ENCODE measurements around the gene HSPA12A. TPM values are rescaled to one million over a fixed set of nuclear protein-coding genes. Genes with fewer than 3 reads are reported as not detected.

HSPA12A gene
- total RNA-seq, 1 donor from 2014 or later = 4.0 TPM

DNA sequence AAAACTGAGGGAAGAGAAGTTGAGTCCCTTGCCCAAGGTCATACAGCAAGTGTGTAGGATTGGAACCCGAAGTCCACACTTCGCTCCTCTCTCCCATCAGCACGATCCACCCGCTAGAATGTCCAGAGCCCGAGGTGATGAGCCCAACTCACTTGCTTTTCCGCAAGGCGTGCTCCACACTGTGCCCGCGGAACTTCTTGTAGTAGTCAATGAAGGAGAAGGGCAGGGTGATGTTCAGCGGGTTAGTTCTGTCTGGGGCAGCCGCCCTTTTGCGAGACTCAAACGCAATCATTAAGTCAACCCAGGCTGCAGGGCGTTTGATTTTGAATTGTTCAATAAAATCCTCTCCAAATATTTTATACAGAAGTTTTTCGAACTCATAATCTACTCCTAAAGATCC lies 63.0 kb downstream of the HSPA12A start:
- H3K27me3 Mint-ChIP-seq (ENCODE audit: unreplicated experiment) = no peaks in the 10 kb centered on the region
- DNase-seq (ENCODE audit: extremely low spot score, unreplicated experiment) = no peak
- TF ChIP-seq CTCF (IDR thresholded peaks at IDR 0.05) = no peak
- no peaks in the 10 kb centered on the region for H3K36me3 Mint-ChIP-seq (ENCODE audit: unreplicated experiment)
- H3K4me3 Mint-ChIP-seq (ENCODE audit: unreplicated experiment) = no peak overlapping the region
- no peaks in the 10 kb centered on the region for H3K9me3 Mint-ChIP-seq (ENCODE audit: unreplicated experiment)
- H3K27ac Mint-ChIP-seq (ENCODE audit: unreplicated experiment) = no peak overlapping the region
- H3K4me1 Mint-ChIP-seq (ENCODE audit: unreplicated experiment) = peaks cover 1% of the 10 kb centered on the region

DNA sequence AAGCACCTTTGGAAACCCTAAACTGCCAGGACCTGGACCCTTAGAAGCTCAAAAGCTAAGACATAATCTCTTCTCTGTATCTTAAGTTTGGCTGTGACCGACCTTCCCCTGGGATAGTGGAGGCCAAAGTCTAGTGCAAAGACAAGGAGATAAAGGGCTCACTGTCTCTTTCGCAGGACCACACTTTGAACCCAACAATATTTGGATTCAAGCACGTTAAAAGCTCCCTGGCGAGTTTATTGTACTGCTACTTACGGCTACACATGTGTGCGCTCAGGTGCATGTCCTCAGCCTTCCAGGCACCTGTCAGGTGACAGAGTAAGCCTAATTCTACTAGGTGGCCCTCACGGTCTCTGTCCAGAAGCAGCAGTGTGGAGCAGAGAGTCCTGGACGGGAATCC lies 65.7 kb downstream of the HSPA12A start:
- Mint-ChIP-seq H3K27ac (ENCODE audit: unreplicated experiment) (no peak overlapping the region), H3K36me3 (ENCODE audit: unreplicated experiment) (no peaks in the 10 kb centered on the region), H3K27me3 (ENCODE audit: unreplicated experiment) (no peaks in the 10 kb centered on the region), H3K9me3 (ENCODE audit: unreplicated experiment) (no peaks in the 10 kb centered on the region), H3K4me1 (ENCODE audit: unreplicated experiment) (no peaks in the 10 kb centered on the region), H3K4me3 (ENCODE audit: unreplicated experiment) (no peak overlapping the region)
- no peak for TF ChIP-seq CTCF (IDR thresholded peaks at IDR 0.05)
- DNase-seq (ENCODE audit: extremely low spot score, unreplicated experiment) = no peak

- Mint-ChIP-seq H3K27me3 (ENCODE audit: unreplicated experiment) (no peaks in the 10 kb centered on the region), H3K4me3 (ENCODE audit: unreplicated experiment) (no peak overlapping the region), H3K36me3 (ENCODE audit: unreplicated experiment) (no peaks in the 10 kb centered on the region), H3K9me3 (ENCODE audit: unreplicated experiment) (no peaks in the 10 kb centered on the region), H3K4me1 (ENCODE audit: unreplicated experiment) (no peaks in the 10 kb centered on the region), H3K27ac (ENCODE audit: unreplicated experiment) (no peak overlapping the region)
- no peak for DNase-seq (ENCODE audit: extremely low spot score, unreplicated experiment)
- TF ChIP-seq CTCF (IDR thresholded peaks at IDR 0.05) = no peak
Measured at GRCh38 chr10:116676118-116676517, 66.2 kb downstream of the HSPA12A start.

DNA sequence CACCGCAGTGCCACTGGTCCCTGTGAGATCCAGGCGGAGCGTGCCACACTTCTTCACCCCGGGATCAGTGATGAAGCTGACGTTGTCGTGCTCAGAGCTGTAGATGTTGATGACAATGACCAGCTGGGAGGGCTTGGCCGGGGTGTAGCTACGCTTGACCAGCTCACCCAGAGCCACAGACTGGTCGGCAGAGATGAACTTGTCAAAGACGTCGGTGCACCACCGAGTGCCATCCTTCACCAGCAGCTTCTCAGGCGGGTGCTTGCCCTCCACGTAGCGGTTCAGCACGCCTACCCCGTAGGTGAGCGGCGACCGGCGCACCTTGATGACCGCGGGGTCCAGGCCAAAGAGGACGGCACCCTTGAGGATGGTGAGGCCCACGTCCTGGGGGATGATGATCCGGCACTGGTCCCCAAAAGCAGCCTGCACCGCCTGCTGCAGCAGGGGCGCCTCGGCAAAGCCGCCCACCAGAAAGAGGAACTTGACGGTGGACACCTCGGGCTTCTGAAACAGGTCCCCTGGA lies 67.4 kb downstream of the HSPA12A start:
- Mint-ChIP-seq H3K9me3 (ENCODE audit: unreplicated experiment) (no peaks in the 10 kb centered on the region), H3K36me3 (ENCODE audit: unreplicated experiment) (no peaks in the 10 kb centered on the region), H3K27ac (ENCODE audit: unreplicated experiment) (no peak overlapping the region), H3K27me3 (ENCODE audit: unreplicated experiment) (no peaks in the 10 kb centered on the region), H3K4me1 (ENCODE audit: unreplicated experiment) (no peaks in the 10 kb centered on the region), H3K4me3 (ENCODE audit: unreplicated experiment) (no peak overlapping the region)
- DNase-seq (ENCODE audit: extremely low spot score, unreplicated experiment) = no peak
- no peak for TF ChIP-seq CTCF (IDR thresholded peaks at IDR 0.05)

GRCh38 chr10:116673866-116674265 lies 68.5 kb downstream of the HSPA12A start:
- Mint-ChIP-seq H3K9me3 (ENCODE audit: unreplicated experiment) (no peaks in the 10 kb centered on the region), H3K36me3 (ENCODE audit: unreplicated experiment) (no peaks in the 10 kb centered on the region), H3K4me1 (ENCODE audit: unreplicated experiment) (no peaks in the 10 kb centered on the region), H3K4me3 (ENCODE audit: unreplicated experiment) (no peak overlapping the region), H3K27me3 (ENCODE audit: unreplicated experiment) (no peaks in the 10 kb centered on the region), H3K27ac (ENCODE audit: unreplicated experiment) (no peak overlapping the region)
- no peak for TF ChIP-seq CTCF (IDR thresholded peaks at IDR 0.05)
- DNase-seq (ENCODE audit: extremely low spot score, unreplicated experiment) = no peak
